Measurements from ENCODE around the gene KLF3.

Gene KLF3

GRCh38 chr4:38673130-38673978 lies 9.4 kb downstream of the KLF3 start:
- DNase-seq (ENCODE audit: low spot score) = peak; percentile 19
- no peak for FAIRE-seq

DNA sequence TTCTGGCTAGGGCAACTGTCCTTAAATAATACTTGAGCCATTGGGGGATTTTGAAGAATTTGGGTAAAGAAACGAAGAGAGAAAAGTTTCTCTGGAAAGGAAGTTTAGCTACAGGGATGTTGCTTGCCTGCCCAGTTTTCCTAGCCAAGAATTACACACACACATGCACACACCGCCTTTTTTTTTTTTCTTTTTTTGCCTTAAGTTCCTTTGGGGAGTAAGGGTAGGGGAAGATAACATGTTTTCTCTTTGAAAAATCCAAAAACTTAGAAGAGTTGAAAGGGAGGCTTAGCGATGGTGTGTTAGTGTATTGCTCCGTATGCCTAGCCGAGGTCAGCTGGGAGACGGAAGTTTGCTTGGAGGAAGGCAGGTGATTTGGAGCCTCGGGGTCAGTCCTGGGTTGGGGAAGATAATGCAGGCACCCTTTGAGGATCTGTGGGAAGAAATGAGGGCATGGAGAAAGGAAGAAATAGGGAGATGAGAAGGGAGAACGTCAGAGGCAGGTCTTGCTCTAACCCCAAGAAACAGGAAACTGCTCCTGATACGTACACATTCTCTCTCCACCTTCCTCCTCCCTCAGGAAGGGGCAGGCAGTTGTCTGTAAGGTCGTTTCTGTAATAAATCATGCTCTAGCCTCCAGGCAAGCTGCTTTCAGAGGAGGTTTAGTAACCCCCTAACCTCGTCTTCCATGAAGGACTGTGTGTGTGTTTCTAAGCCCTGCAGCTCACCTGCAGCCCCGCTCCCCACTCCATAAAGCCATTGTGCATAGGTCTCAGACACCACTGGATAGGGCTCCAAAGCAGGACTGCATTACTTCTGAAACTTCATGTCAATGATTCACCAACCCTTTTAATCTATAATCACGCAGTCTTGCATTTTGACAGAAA lies 10.5 kb downstream of the KLF3 start:
- DNase-seq (ENCODE audit: low spot score) (no peak), FAIRE-seq (no peak)

- no peak for FAIRE-seq
- DNase-seq (ENCODE audit: low spot score) = peak; percentile 71
These were observed 11.4 kb downstream of the KLF3 start for GRCh38 chr4:38675146-38676121.

- DNase-seq (ENCODE audit: low spot score) (no peak), FAIRE-seq (no peak)
These were observed 13.0 kb downstream of the KLF3 start for GRCh38 chr4:38676986-38677385.

GRCh38 chr4:38677441-38677840 lies 13.4 kb downstream of the KLF3 start:
- DNase-seq (ENCODE audit: low spot score) = no peak
- FAIRE-seq = no peak

DNA sequence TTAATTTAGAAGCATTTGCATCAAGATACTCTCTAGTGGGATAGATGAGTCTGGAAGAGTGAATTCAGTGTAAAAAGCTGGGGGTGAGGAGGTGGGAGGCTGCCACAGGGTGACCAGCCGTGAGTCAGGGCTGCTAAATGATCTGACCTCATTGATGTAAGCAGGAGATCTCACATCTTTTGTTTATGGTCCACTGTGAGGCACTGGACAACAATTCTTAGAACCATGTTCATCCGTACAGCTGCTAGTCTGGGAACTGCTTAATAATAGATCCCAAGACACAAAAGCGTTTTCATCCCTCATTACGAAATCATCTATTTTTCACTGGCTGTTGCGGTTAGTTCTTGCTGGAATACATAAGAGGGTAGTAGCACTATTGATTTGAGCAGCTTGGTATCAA lies 14.1 kb downstream of the KLF3 start:
- no peak for FAIRE-seq
- DNase-seq (ENCODE audit: low spot score) = no peak

GRCh38 chr4:38679921-38680320 lies 15.9 kb downstream of the KLF3 start:
- FAIRE-seq (no peak), DNase-seq (ENCODE audit: low spot score) (no peak)

DNA sequence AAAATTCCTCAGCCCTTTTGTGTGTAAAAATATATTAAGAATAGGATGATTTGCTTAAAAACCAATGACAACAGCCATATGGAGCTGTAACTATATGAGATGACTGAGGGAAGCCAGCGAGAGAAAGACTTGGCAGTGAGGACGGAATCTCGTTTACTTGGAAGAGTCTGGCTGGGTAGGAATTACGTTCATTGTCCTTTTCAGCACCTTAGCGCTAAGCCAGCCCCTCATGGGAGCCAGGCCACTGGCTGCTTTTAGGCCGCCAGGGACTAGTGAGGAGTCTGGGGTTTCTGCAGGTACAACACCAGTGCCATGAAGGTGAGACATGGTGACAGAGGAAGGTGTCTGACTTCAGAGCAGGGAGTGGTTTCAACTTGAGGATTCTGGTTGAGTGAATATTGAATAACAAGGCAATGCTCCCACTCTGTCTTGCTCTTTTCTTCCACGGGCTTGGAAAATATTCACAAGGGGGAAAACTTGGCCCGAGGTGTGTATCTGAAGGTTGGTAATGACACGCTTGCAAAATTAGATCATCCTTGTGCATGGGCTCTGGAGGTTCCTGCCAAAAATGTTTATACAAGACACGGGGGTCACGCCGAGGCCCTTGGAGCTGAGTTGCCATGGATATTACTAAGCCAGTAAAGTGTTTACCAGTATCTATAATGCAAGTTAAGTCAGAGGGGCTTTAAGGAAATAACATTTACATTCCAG lies 17.4 kb downstream of the KLF3 start:
- no peak for DNase-seq (ENCODE audit: low spot score)
- FAIRE-seq = no peak

GRCh38 chr4:38682336-38682735 lies 18.3 kb downstream of the KLF3 start:
- FAIRE-seq (no peak), DNase-seq (ENCODE audit: low spot score) (no peak)

GRCh38 chr4:38683276-38683675 lies 19.3 kb downstream of the KLF3 start:
- FAIRE-seq (no peak), DNase-seq (ENCODE audit: low spot score) (no peak)

DNA sequence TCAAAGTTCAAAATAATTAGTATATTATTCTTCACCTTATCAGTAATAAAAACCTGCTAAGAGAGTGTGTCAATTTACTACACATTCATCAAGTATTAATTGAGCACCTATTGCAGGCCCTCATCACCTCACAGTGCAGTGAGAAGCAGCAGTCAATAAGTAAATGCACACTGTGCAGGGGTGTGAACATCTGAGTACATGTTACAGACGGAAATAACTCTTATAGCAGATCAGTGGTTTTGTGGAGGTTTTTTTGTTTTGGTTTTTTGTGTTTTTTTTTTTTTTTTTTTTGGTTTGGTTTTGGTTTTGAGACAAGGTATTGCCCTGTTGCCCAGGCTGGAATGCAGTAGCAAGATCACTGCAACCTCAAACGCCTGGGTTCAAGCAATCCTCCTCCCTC lies 20.3 kb downstream of the KLF3 start:
- FAIRE-seq = no peak
- no peak for DNase-seq (ENCODE audit: low spot score)

DNA sequence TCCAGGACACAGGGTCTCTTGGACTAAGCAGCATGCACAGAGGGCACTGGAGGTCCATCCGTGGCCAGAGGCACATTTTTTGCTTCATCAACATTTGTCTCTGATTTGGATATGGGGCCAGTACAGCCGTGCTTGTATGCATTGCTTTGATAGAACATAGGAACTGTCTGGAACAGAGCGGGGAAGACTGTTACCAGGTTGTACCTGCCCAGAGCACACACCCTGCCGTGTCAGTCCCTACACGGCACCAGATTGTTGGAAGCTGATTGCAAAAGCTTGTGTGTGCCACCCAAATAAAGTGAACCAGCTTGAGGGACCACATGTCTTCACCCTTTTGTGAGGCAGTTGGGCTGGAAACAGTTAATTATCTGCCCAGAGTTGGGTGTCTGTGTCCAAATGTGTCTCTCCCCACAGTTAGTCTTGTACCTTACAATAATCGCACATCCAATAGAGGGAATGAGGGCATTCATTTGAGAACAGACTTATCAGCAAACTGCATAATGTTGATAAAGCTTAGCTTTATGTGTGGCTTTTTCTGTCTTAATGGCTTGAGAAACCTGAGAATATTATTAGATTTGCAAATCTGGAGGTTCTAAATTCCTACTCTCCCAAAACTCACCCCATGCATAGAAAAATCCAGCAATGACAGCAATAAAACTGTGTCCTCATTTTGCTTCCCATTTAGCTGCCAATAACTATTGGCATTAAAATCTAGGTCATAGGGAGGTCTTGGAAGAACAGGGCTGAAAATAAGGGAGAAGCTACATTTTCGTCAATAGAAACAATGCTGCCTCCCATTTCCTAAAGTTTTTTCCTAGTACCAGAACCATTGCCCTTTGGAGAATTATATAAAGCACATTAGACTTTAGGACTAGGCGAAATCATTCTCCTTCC lies 21.2 kb downstream of the KLF3 start:
- FAIRE-seq = no peak
- no peak for DNase-seq (ENCODE audit: low spot score)

GRCh38 chr4:38686682-38687081 lies 22.7 kb downstream of the KLF3 start:
- DNase-seq (ENCODE audit: low spot score) (no peak), FAIRE-seq (no peak)

- FAIRE-seq (peak; percentile 78), DNase-seq (ENCODE audit: low spot score) (no peak)
These were observed 23.6 kb downstream of the KLF3 start for GRCh38 chr4:38687571-38688011.

GRCh38 chr4:38688676-38689355 lies 24.8 kb downstream of the KLF3 start:
- DNase-seq (ENCODE audit: low spot score) (no peak), FAIRE-seq (no peak)

DNA sequence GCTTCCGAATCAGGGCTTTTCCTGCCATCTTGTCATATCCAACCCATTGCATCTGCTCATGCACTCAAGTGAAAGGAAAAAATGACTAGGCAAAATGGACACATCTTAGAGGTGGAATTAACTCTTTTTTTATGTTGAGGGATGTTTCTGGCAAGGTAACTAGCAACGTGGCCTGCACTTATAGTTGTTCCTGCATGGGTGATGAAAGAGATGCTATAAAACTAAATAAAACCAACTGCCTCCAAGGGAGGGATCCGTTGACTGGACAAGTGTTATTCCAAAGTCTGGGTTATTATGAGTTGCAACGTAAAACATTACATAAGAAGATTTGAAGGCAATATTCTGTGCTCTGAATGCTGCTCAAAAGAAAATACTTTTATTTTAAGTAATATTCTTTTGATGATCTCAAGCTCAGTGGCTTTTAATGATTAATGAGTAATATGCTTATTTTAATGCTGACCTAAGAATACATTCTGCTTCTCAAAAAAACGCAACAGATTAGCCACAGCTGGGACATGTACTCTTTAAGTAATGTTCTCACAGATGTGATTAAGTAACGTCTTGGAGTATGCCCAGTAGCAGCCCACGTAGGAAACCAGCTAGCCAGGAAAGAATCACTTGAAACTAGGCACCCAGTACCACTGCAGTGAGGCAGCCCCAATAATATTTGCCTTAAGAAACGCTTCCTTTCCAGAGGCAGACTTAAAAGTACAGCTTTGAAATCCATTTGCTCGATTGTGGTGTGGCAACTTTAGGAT lies 27.4 kb downstream of the KLF3 start:
- FAIRE-seq = no peak
- no peak for DNase-seq (ENCODE audit: low spot score)

GRCh38 chr4:38692421-38692820 lies 28.4 kb downstream of the KLF3 start:
- FAIRE-seq (no peak), DNase-seq (ENCODE audit: low spot score) (no peak)

DNA sequence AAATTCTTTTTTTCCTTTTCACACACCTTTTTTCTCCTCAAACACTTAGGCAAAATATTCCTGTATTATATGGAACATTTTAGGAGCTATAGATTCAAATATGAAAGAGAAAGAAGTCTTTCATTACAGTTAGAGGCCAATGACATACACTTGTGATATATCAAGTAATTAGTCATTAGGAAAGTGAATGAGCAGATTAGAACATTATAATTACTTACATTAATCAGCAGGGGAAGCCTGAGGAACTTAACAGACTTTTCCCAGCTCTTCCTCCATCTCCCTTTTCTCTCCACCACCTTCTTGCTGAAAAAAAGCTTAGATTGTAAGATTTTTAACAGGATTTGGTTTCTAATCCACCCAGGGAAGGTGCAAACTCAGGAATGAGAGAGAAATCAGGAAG lies 29.6 kb downstream of the KLF3 start:
- DNase-seq (ENCODE audit: low spot score) (no peak), FAIRE-seq (no peak)
